Esophagus muscularis mucosa (tissue), 4 donors: Measurements from ENCODE around the gene ALKBH1.

Source experiments
- CTCF ChIP-seq, 3 experiments: fragments of 200-600 bp in 2 of 3; fragments of 450-650 bp in 1 of 3; sonication (generic) in 2 of 3; IDR thresholded peaks; one replicate each; pipeline ENCODE4 v1.5.1; 2017 to 2019; ENCODE audit warnings: antibody characterized with exemption in 3 of 3, mild to moderate bottlenecking in 2 of 3, moderate library complexity in 1 of 3
- EP300 ChIP-seq: sonication (generic); formaldehyde crosslinking; IDR thresholded peaks from one replicate; pipeline ENCODE4 v1.6.1; 2017; ENCODE audit warnings: antibody characterized with exemption
- POLR2A ChIP-seq: fragments of 450-650 bp; IDR thresholded peaks from one replicate; pipeline ENCODE4 v1.6.1; 2017; ENCODE audit warnings: antibody characterized with exemption, moderate library complexity, mild to moderate bottlenecking, low read depth

- TF ChIP-seq CTCF (IDR thresholded peaks at IDR 0.05) (no peak), EP300 (no peak), POLR2A (no peak)
These were observed 44.5 kb downstream of the ALKBH1 start for GRCh38 chr14:77663293-77663692.
